Activated CD8-positive, alpha-beta memory T cell treated with anti-CD3 and anti-CD28 coated beads, Interleukin-2, amount 50 U/mL, for 24 hours (primary cell): ENCODE results near the gene STEAP3.

Source experiments
- DNase-seq: peaks from one replicate; pipeline ENCODE4 v3.0.0-alpha.2; 2020; ENCODE audit errors: extremely low read depth

The STEAP3 gene

GRCh38 chr2:119225926-119226325, 2.3 kb downstream of the STEAP3 start:
- no peak for DNase-seq

DNA sequence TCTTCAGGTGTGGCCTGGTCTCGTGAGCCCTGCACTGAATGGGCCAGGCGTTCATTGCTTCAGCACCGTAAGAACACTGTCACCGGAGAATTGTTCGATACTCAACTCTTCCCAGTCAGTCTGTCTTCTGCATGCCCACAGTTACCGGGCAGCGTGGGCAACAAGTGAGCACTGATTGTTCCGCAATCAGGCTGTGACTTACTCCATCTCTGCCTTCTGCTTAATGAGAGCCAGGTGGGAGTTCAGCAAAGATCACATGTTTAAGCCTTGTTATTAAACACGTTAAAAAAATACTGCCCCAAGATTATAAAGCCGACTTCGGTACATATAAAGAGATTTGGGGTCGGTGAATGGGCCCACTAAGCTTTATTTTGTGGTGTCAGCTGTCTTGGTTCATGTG, 3.7 kb downstream of the STEAP3 start:
- no peak for DNase-seq

DNA sequence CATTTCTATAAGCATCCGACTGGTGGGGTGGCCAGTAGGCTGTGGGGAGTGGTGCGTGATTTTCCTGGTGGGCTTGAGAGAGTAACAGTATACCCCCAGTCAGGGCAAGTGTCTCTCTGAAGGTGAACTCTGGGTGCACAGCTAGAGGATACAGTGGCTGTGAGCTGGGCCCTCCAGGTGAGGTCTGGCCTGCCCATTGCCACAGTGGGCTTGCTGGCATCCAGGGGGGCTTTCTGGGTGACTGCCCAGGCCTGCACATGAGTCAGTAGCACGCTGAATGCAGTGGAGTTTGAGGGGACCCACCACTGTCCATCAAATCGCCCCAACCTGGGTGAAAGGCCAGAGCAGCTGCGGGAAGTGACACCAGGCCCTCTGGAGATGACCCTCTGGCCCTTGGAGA, 4.5 kb downstream of the STEAP3 start:
- no peak for DNase-seq

DNA sequence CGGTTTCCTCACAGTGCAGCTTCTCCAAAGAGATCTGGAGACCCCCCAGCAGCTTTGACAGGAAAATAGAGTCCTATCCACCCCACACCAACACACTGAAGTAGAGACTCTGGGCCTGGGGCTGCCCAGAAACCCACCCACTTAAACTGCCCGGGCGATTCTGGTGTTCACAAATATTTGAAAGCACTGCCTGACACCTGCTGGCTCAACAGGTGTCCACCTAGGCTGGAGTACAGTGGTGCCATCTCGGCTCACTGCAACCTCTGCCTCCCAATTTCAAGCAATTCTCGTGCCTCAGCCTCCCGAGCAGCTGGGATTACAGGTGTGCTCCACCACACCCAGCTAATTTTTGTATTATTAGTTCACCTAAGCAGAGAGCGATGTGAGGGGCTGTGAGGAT, 5.3 kb downstream of the STEAP3 start:
- DNase-seq = no peak

GRCh38 chr2:119229716-119230115, 6.1 kb downstream of the STEAP3 start:
- DNase-seq = no peak

- no peak for DNase-seq
Measured at GRCh38 chr2:119230219-119231185, 6.9 kb downstream of the STEAP3 start.

DNA sequence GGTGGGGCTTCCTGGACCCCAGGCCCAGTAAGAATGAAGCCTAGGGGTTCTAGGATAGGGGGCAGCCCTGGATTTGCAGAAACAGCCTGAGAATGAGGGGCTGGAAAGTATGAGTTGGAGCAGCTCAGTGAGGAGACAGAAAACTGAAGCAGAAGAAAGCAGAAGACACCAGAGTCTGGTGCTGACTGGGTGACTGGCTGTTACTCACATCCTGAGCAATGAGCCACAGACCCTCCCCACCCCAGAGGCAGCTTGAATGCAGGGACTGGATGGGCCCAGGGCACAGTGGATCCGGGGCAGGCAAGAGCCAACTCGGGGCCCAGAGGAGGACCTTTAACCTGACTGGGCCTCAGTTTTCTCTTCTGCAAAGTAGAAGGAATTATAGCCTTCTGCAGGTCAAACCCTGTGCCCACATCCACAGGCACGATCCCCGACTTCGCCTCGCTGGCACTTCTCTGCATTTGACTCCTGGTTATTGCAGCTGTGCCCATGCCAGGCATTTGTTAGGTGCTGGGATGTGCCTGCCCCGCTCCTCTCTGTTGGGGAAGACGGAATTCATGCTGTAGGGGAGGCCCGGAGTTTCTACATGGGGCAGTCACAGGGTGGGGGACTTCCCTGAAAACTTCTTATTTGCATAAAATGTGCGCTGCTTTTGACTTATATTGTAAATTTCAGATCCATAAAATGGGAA, 8.5 kb downstream of the STEAP3 start:
- no peak for DNase-seq

- no peak for DNase-seq
Measured at GRCh38 chr2:119232666-119232993, 9.0 kb downstream of the STEAP3 start.

DNA sequence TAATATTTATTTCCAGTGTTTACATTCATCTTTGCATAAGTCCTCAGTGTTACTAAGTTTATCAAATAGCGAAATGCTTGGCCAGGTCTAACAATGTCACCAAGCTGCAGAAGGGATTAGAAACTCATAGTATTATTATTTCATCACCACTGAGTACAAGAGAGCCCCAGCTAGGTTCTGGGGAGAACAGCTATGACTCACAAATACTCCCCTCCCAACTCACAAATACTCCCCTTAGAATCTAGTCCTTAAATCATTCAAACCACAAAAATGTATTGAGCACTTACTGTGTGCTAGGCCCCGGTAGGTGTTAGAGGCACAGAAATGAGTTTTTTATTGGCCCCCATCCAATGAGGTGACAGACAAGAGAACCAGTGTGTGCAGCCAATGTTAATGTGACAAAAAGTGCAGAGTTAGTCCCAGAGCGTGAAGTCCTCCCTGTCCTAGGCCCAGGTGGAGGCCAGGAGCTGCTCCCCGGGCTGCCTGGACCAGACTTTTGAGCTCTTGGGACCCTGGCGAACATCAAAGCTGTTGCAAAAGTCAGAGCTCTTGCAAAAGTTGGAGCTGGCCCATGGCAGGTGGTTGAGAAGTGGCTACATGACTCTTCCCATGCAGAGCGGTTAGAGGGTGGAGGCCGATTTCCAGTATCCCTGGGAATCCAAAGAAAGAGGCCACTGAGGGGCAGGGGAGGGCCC, 9.8 kb downstream of the STEAP3 start:
- DNase-seq = no peak

- DNase-seq = no peak
Measured at GRCh38 chr2:119234021-119235019, 10.7 kb downstream of the STEAP3 start.

DNA sequence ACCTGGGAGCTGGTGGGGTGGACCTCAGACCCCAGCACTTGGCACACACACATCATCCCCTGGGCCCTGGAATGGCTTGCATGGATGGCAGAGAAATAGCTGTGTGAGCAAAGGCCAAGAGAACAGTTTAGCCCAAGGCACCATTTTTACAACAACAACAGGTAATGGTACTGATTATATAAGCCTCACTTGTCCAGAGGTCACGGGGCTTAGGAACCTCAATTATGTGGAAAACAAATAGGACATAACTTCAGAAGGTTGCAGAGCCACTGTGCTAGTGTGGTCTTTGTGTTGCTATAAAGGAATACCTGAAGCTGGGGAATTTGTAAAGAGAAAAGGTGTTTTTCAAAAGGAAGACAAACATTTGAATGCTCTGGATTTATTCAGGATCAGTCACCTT, 13.2 kb downstream of the STEAP3 start:
- DNase-seq = no peak

DNA sequence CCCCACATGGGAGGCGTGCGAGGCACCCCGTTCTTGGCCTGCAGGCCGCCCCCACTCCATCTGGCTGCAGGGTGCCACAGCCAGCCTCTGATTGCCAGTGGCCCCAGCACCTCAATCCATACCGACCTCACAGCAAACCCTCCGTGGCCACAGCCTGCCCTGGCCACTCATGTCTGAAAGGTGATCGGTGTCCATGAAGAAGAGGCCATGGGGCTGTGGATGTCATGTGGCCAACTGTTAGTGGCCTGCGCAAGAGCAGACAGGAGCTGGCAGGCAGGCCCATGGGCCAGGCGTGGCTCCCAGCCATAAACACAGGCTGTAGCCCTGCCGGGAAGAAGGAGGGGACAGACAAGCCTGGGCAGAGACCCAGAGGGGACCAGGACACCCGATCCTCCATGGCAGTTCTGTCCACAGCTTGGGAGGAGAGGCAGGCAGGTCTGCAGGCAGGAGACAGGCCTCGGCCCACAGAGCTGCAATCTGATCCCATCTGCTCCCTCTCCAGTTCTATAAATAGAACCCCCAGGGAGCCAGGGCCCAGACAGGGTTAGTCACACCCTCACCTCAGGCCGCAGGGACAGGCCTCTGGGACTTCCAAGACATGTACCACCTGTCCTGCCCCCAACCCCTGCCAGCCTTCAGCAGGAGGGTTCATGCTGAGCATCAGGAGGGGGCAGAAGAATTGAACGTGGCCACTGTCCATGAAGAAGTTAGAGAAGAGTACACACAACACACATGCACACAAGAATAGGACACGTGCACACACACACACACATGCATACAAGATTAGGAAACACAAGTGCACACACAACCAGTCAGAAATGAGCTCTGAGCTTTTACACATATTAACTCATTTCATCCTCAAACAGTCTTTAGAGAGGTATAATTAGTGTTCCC, 16.9 kb downstream of the STEAP3 start:
- no peak for DNase-seq

- DNase-seq = no peak
Measured at GRCh38 chr2:119241205-119241532, 17.5 kb downstream of the STEAP3 start.

DNA sequence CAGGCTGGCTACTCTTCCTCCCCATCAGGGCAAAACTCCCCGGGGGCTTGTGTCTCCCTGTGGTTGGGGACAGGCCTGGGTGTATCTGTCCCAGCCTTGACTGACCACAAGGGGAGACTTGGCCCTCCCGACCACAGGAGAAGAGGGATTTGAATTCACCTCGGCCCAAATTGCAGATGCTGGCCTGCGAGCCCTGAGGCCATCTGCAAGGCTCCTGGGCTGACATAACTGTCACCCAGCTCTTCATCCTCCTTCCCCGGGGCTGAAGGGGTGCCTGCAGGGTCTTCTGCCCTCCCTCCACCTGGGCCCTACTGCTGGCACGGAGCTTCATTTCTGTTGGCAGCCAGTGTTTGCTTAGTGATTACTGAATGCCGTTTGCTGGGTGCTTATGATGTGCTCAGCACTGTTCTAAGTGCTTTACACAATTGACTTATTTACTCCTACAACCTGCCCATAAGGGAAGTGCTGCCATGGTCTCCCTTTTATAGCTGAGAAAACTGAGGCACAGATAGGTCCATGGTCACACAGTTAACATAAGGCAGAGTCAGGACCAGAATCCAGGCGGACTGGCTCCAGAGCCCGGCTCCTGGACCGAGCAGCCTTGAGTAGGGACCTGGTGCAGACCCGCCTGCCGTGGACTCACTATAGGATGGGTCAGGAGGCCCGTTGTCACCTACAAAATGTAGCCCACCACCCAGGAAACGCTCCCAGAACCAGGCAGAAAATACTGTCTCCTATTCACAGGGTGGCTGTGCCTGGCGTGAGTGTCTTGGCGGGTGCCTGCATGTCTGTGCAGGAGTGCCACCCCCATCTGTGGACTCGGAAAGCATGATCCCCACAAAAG, 18.9 kb downstream of the STEAP3 start:
- DNase-seq = no peak

GRCh38 chr2:119243621-119244020, 20.0 kb downstream of the STEAP3 start:
- DNase-seq = no peak

DNA sequence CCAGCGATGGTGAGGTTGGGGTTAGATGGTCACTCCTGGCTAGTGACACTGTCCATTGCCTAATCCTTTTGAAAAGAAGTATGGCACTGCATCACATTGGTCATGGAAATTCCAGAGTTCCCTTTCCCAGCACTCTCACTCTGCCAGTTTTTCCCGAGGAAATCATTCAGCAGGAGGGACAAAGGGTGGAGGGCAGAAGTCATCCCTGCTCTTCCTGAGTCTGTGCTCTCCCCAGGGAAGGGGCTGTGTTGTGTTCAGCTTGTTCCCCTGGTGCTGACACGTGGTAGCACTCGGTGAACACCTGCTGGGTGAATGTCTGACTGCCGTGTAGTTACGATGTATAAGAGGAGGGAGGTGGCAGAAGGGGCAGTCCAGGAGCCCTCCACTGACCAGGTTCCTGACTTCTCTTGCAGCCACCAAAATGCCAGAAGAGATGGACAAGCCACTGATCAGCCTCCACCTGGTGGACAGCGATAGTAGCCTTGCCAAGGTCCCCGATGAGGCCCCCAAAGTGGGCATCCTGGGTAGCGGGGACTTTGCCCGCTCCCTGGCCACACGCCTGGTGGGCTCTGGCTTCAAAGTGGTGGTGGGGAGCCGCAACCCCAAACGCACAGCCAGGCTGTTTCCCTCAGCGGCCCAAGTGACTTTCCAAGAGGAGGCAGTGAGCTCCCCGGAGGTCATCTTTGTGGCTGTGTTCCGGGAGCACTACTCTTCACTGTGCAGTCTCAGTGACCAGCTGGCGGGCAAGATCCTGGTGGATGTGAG, 21.6 kb downstream of the STEAP3 start:
- no peak for DNase-seq

DNA sequence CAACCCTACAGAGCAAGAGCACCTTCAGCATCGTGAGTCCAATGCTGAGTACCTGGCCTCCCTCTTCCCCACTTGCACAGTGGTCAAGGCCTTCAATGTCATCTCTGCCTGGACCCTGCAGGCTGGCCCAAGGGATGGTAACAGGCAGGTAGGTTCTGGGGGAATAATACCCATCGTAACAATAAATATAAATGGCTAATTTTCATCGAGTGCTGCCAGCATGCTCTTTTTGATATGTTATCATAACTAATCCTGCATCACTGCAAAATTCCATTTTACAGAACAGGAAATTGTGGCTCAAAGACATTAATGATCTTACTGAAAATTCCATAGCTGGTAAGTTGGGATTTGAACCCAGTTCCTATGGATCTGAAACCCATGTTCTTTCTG, 22.2 kb downstream of the STEAP3 start:
- no peak for DNase-seq

DNA sequence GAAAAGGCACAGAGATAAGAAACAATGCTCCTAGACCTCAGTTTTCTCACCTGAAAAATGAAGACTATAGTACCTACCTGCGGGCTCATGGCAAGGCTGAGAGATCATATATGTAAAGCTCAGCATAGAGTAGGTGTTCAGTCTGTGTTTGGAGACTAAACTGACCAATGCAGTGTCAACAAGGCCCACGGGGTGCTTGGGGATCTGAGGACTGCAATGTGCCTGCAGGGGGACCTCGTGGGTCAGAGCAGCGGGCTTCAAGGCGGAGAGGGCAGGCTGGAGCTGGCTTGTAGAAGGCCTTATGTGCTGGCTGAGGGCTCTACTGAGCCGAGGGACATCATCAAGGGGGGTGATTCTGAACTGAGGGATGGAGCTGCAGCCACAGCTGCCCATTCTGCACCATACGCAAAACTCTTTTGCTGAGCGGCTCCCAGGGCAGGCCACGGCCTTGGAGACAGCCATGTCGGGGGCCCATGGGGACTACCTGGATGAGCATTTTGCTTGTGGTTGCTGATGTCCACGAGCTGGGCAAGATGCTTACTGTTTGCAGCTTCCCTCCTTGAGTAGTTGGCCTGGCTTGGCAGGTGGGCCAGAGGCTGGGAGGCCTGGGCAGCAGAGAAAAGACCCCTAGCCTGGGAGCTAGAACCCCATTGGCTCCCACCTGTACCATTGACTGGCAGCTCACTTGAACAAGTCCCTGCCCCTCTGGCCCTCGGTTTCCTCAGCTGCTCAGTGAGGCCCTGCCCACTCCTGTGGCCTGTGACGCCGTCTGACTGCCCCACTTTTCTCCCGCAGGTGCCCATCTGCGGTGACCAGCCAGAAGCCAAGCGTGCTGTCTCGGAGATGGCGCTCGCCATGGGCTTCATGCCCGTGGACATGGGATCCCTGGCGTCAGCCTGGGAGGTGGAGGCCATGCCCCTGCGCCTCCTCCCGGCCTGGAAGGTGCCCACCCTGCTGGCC, 23.5 kb downstream of the STEAP3 start:
- no peak for DNase-seq
